Peyer's patch (tissue), 4 donors: ENCODE data around the gene MAST4.

Source experiments
- CTCF ChIP-seq, 6 experiments: fragments of 450-650 bp in 4 of 6; fragments of 200-600 bp in 2 of 6; sonication (generic) in 1 of 6; IDR thresholded peaks; one replicate each; pipeline ENCODE4 v1.5.1; 2017 to 2019; ENCODE audit warnings: antibody characterized with exemption in 6 of 6, mild to moderate bottlenecking in 3 of 6, moderate library complexity in 1 of 6
- POLR2A ChIP-seq, 2 donors: fragments of 450-650 bp; IDR thresholded peaks; one replicate each; pipeline ENCODE4 v1.5.1; 2017; ENCODE audit warnings: antibody characterized with exemption in 2 of 2, mild to moderate bottlenecking in 2 of 2, moderate library complexity in 2 of 2

GRCh38 chr5:66923457-66923856, 327.3 kb downstream of the MAST4 start:
- TF ChIP-seq CTCF (IDR thresholded peaks at IDR 0.05) = no peak
- TF ChIP-seq POLR2A (IDR thresholded peaks at IDR 0.05) = no peak
